ENCODE measurements around the gene BRPF3.

Gene BRPF3

DNA sequence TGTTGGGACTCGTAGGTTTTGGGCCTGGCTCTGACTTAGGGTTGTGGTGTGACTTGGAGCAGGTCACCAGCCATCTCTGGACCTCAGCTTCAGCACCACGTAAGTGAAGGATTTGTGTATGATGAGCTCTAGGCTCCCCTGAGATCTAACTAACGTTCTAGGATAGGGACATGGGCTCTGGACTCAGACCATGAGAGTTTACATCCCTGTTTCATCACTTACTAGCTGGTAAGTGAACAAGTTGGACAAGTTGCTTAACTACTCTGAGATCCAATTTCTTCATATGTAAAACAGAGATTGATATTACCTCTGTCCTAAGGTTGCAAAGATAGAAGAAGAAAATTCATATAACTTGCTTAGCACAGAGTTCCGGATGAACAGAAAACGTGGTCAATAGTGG lies 53.0 kb downstream of the BRPF3 start:
- peak; percentile 48 to 51 for DNase-seq (ENCODE audit: low read depth in 2 of 2)
- H3K4me3 ChIP-seq (replicated peaks in 1 of 2; ENCODE audit: low read depth in 2 of 2, low read length in 2 of 2), result no peak overlapping the region
- TF ChIP-seq, protein P1, sequence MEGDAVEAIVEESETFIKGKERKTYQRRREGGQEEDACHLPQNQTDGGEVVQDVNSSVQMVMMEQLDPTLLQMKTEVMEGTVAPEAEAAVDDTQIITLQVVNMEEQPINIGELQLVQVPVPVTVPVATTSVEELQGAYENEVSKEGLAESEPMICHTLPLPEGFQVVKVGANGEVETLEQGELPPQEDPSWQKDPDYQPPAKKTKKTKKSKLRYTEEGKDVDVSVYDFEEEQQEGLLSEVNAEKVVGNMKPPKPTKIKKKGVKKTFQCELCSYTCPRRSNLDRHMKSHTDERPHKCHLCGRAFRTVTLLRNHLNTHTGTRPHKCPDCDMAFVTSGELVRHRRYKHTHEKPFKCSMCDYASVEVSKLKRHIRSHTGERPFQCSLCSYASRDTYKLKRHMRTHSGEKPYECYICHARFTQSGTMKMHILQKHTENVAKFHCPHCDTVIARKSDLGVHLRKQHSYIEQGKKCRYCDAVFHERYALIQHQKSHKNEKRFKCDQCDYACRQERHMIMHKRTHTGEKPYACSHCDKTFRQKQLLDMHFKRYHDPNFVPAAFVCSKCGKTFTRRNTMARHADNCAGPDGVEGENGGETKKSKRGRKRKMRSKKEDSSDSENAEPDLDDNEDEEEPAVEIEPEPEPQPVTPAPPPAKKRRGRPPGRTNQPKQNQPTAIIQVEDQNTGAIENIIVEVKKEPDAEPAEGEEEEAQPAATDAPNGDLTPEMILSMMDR (IDR thresholded peaks at IDR 0.05; ENCODE audit: low read depth, low read length), result no peak

DNA sequence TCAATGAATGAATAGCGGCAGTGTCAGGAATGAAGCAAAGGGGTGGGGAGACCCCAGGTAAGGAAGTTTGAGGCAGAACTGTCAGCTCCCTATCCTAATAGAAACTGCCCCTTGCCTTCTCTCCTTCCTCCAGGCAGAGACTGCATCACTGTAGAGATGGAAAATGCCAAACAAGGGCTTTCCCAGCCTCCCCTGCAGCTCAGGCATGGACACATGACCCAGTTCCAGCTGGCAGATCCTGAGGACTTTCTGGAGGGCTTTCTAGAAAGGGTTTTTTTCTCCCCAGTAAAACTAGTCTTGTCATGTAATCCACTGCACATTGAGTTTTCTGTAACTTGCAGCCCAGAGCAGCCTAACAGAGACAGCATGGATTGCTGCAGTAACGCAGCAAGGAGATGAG lies 55.5 kb downstream of the BRPF3 start:
- H3K4me3 ChIP-seq (replicated peaks in 1 of 2; ENCODE audit: low read depth in 2 of 2, low read length in 2 of 2), result no peak overlapping the region
- DNase-seq (ENCODE audit: low read depth in 2 of 2), result peak in 1 of 2 donors; percentile 29
- TF ChIP-seq, protein P1 (IDR thresholded peaks at IDR 0.05; ENCODE audit: low read depth, low read length), result no peak

DNA sequence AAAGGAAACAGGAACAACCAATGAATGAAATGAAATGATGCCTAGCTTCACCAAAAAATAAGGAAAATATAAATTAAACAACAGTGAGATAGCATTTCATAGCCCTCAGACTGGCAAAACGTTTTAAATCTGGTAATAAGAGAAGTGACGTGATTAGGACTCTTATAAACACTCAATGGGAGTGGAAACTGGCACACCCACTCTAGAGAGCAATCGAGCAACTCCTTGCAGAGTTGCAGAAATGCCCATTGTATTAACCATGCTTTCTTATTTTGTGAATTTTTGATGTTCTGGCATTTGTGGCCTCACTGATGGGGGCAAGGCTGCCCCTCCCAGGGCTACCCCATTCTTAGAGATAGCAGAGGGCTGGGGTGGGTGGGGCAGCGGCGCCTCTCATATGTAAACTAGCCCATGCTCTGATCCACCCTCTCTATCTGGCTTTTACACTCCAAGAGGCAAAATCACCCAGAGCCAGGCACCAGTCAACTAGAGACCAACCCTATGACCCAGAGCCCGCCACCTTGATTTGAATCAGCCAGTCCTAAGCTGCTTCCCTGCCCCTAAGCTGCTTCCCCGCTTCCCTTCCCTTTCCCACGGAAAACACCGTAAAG lies 67.0 kb downstream of the BRPF3 start:
- TF ChIP-seq, protein P1 (IDR thresholded peaks at IDR 0.05; ENCODE audit: low read depth, low read length), result no peak
- no peak for DNase-seq (ENCODE audit: low read depth in 2 of 2)

DNA sequence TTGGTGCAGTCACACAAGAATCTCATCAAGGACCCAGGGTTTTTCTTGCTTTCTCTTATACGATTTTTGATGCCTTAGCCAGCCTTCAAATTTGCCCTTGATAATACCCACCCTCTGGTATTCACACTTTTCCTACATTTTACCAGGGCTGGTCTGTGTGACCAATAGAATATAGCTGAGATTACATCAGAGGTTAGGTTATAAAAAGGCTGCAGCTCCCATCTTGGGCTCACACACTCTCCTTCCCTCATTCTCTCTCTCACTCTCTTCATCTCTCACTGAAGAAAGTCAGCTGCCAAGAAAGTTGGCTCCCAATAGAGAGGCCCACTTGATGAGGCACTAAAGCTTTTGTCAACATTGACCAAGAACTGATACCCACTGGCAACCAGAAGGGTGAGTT lies 69.2 kb downstream of the BRPF3 start:
- no peak for DNase-seq (ENCODE audit: low read depth in 2 of 2)
- H3K4me3 ChIP-seq (replicated peaks in 1 of 2; ENCODE audit: low read depth in 2 of 2, low read length in 2 of 2), result no peak overlapping the region

More for the DNA sequence above, 67.0 kb downstream of the BRPF3 start:
- no peak overlapping the region for H3K4me3 ChIP-seq (replicated peaks in 1 of 2; ENCODE audit: low read depth in 2 of 2, low read length in 2 of 2)

DNA sequence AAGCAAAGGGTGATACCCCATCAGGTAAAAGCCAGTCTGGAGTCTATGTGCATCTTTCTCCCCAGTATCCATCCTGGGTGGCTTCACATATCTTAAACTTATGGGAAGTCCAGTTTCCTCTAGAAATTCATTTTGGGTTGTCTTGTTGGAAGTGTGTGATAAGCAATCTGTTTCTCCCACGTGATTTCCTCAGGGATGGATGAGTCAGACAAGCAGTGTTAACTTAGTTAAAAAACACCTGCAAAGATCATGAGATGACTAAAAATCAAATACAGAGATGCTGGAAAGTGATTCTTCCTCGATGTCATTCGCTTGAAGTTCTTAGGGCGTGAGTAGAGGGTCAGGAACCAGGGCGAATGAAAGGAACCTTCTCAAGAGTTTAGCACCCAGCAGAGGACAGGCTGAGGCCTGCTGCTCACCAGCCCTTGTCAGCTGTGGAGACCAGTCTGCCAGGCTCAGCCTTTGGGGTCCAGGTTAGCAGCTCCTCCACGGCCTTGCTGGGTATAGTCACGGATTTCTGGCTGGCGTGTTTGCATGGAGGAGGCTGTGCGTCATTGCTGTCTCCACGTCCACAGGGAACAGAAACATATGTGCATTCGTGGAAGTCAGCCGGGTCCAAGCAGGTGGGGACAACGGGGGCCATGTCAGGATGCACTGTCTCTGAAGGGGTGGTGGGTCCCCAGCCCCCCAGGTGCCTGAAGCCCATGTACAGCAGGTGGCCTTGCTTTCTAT lies 70.5 kb downstream of the BRPF3 start:
- no peak for DNase-seq (ENCODE audit: low read depth in 2 of 2)
- no peak overlapping the region for H3K4me3 ChIP-seq (replicated peaks in 1 of 2; ENCODE audit: low read depth in 2 of 2, low read length in 2 of 2)
- TF ChIP-seq, protein P1 (IDR thresholded peaks at IDR 0.05; ENCODE audit: low read depth, low read length), result no peak

More for the DNA sequence above, 69.2 kb downstream of the BRPF3 start:
- TF ChIP-seq, protein P1 (IDR thresholded peaks at IDR 0.05; ENCODE audit: low read depth, low read length), result no peak

DNA sequence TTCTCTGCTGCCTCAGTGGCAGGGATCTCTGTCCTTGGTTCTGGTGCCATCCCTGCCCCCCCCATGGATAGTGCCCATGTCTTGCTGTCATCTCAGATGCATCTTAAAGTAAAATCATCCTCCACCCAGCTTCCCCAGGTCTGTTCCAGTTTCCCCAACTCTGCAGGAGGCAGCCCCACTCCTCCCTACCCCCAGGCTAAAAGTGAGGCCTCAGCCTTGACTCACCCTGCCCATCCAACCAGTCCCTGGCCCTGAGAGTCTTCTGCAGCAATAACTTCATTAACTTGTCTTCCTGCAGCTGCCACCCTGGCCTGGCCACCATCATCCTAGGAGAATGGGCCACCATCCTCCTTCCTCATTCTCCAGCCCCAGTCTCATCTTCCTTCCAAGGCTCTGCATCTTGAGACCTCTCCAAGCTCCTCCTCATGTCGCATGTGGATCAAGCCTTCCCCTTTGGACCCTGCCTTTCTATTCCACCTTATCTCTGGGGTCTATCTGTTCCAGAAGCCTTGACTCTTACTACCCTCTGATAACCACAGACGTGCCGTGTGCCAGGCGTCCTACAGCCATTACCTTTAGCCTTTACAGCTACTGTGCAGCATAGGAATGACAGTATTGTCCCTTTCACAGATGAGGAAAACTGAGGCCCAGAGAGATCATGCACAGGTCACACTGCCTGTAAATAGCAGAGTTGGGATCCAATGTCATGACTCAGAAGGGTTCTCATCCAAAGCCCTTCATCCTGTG lies 71.4 kb downstream of the BRPF3 start:
- TF ChIP-seq, protein P1 (IDR thresholded peaks at IDR 0.05; ENCODE audit: low read depth, low read length), result no peak
- DNase-seq (ENCODE audit: low read depth in 2 of 2), result no peak
- no peak overlapping the region for H3K4me3 ChIP-seq (replicated peaks in 1 of 2; ENCODE audit: low read depth in 2 of 2, low read length in 2 of 2)
